Vagina (tissue), 2 donors: Measurements from ENCODE around the gene F8. TPM values are rescaled to one million over a fixed set of nuclear protein-coding genes. Genes with fewer than 3 reads are reported as not detected.

Experiments used
- DNase-seq, 2 donors: peaks; one replicate each; pipeline ENCODE4 v3.0.0-alpha.2; 2017; ENCODE audit errors: extremely low spot score in 2 of 2
- H3K27ac ChIP-seq: fragments of 200-600 bp; sonication (generic); one replicate; pipeline ENCODE4 v1.5.1; 2019
- H3K27me3 ChIP-seq: fragments of 200-600 bp; sonication (generic); one replicate; pipeline ENCODE4 v1.5.1; 2019
- H3K36me3 ChIP-seq, 2 donors: fragments of 200-600 bp; sonication (generic); one replicate each; pipeline ENCODE4 v1.5.1; 2017 to 2019
- H3K4me1 ChIP-seq: fragments of 200-600 bp; sonication (generic); one replicate; pipeline ENCODE4 v1.5.1; 2019
- H3K4me3 ChIP-seq, 2 donors: fragments of 200-600 bp; sonication (generic); 1 replicate in 1 of 2; 2 replicates in 1 of 2; pipeline ENCODE4 v1.5.1; 2016 to 2019
- H3K9me3 ChIP-seq: fragments of 200-600 bp; sonication (generic); one replicate; pipeline ENCODE4 v1.5.1; 2019
- CTCF ChIP-seq, 3 experiments: fragments of 450-650 bp in 2 of 3; fragments of 200-600 bp in 1 of 3; sonication (generic) in 1 of 3; IDR thresholded peaks; one replicate each; pipeline ENCODE4 v1.5.1; 2017 to 2019; ENCODE audit warnings: antibody characterized with exemption in 3 of 3, mild to moderate bottlenecking in 2 of 3, moderate library complexity in 2 of 3
- POLR2A ChIP-seq, 2 donors: fragments of 450-650 bp; IDR thresholded peaks; one replicate each; pipeline ENCODE4 v1.6.1; 2017; ENCODE audit warnings: antibody characterized with exemption in 2 of 2, mild to moderate bottlenecking in 2 of 2, moderate library complexity in 2 of 2
- POLR2AphosphoS5 ChIP-seq, 2 donors: sonication (generic); formaldehyde crosslinking; IDR thresholded peaks; one replicate each; pipeline ENCODE4 v1.9.0; 2017; ENCODE audit warnings: antibody characterized with exemption in 2 of 2, mild to moderate bottlenecking in 2 of 2, low read depth in 1 of 2; ENCODE audit not compliant: insufficient read depth in 1 of 2
- intact Hi-C: fragments of 100-400 bp; cut with DNase I; formaldehyde crosslinking; loops from one replicate; pipeline ENCODE4 v1.15.1; 2023
- total RNA-seq: library from RNA; depleted of rRNA; stranded (reverse); fragments of >200 nt; gene quantifications from one replicate; pipeline ENCODE4 v1.2.3, GENCODE V29; 2016

Gene F8
- total RNA-seq, 1 donor from 2014 or later, result 5.4 TPM

GRCh38 chrX:154836163-154836562 is 186.4 kb downstream of the F8 start:
- H3K27ac ChIP-seq, result no peak overlapping the region
- no peaks in the 10 kb centered on the region for H3K36me3 ChIP-seq
- no peak for TF ChIP-seq CTCF (IDR thresholded peaks at IDR 0.05)
- no peak for TF ChIP-seq POLR2AphosphoS5 (IDR thresholded peaks at IDR 0.05; ENCODE audit: insufficient read depth in 1 of 2, low read depth in 1 of 2)
- TF ChIP-seq POLR2A (IDR thresholded peaks at IDR 0.05), result no peak
- no peaks in the 10 kb centered on the region for H3K4me1 ChIP-seq
- no peaks in the 10 kb centered on the region for H3K9me3 ChIP-seq
- intact Hi-C loops, result no loop called here
- no peak overlapping the region for H3K4me3 ChIP-seq
- no peaks in the 10 kb centered on the region for H3K27me3 ChIP-seq
- no peak for DNase-seq

DNA sequence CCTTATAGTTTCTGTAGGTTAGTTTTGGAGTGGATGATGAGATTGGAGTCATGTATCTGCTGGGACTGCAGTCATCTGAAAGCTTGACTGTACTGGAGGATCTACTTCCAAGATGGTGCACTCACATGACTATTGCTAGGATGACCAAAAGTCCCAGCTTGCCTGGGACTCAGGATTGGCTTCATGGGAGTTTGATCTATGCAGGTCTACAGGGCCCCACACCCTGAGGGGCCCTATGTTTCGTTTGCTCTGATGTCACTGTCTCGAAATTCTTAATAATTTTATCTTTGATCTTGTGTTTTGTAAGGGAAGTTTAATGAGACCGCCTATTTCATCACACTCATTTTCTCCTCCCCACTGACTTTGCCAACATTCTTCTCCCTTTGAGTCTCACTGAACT is 188.0 kb downstream of the F8 start, which contains the start of gene SMIM9:
Gene SMIM9, minus strand, starts transcription at position 101 of the 400 bp plus-strand sequence. CDS start 3,806 bp downstream, outside the sequence.
- intact Hi-C loops, result no loop called here
- TF ChIP-seq POLR2AphosphoS5 (IDR thresholded peaks at IDR 0.05; ENCODE audit: insufficient read depth in 1 of 2, low read depth in 1 of 2) (no peak), CTCF (IDR thresholded peaks at IDR 0.05) (no peak), POLR2A (IDR thresholded peaks at IDR 0.05) (no peak)
- H3K36me3 ChIP-seq, result no peaks in the 10 kb centered on the region
- no peaks in the 10 kb centered on the region for H3K9me3 ChIP-seq
- no peak within 1 kb of the TSS for H3K4me3 ChIP-seq
- H3K4me1 ChIP-seq, result no peaks in the 10 kb centered on the region
- H3K27ac ChIP-seq, result no peak within 1 kb of the TSS
- no peak for DNase-seq
- H3K27me3 ChIP-seq, result no peaks in the 10 kb centered on the region

GRCh38 chrX:154833746-154834274 is 188.7 kb downstream of the F8 start:
- intact Hi-C loops, result no loop called here
- Histone ChIP-seq H3K36me3 (no peaks in the 10 kb centered on the region), H3K9me3 (no peaks in the 10 kb centered on the region), H3K4me3 (no peak overlapping the region), H3K27ac (no peak overlapping the region), H3K27me3 (no peaks in the 10 kb centered on the region), H3K4me1 (no peaks in the 10 kb centered on the region)
- no peak for DNase-seq
- TF ChIP-seq CTCF (IDR thresholded peaks at IDR 0.05) (no peak), POLR2A (IDR thresholded peaks at IDR 0.05) (no peak), POLR2AphosphoS5 (IDR thresholded peaks at IDR 0.05; ENCODE audit: insufficient read depth in 1 of 2, low read depth in 1 of 2) (no peak)

GRCh38 chrX:154829926-154830442 is 192.5 kb downstream of the F8 start:
- Histone ChIP-seq H3K4me1 (no peaks in the 10 kb centered on the region), H3K36me3 (no peaks in the 10 kb centered on the region), H3K27ac (no peak overlapping the region), H3K4me3 (no peak overlapping the region), H3K27me3 (no peaks in the 10 kb centered on the region), H3K9me3 (no peaks in the 10 kb centered on the region)
- intact Hi-C loops, result no loop called here
- no peak for DNase-seq
- TF ChIP-seq POLR2AphosphoS5 (IDR thresholded peaks at IDR 0.05; ENCODE audit: insufficient read depth in 1 of 2, low read depth in 1 of 2) (no peak), POLR2A (IDR thresholded peaks at IDR 0.05) (no peak), CTCF (IDR thresholded peaks at IDR 0.05) (no peak)

DNA sequence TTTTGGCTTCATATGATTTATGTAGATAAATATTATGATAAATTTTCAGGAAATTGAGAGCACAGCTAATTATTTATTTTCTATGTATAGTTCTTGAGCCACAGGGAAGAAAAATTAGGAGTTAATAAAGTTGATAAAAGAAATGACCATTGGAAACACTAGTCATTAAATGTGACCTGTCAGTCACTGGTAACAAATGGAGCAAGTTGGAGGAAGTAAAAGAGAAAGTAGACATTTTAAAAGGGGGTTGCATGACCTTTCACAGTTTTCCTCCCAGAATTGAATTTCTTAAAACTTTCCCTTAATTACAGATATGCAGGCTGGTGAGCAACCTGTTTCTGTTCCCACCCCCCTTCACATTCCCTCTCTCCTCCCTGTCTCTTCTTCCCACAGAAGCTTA is 193.4 kb downstream of the F8 start:
- TF ChIP-seq CTCF (IDR thresholded peaks at IDR 0.05) (no peak), POLR2AphosphoS5 (IDR thresholded peaks at IDR 0.05; ENCODE audit: insufficient read depth in 1 of 2, low read depth in 1 of 2) (no peak), POLR2A (IDR thresholded peaks at IDR 0.05) (no peak)
- no peaks in the 10 kb centered on the region for H3K4me1 ChIP-seq
- intact Hi-C loops, result no loop called here
- H3K27ac ChIP-seq, result no peak overlapping the region
- no peaks in the 10 kb centered on the region for H3K27me3 ChIP-seq
- H3K36me3 ChIP-seq, result no peaks in the 10 kb centered on the region
- H3K9me3 ChIP-seq, result no peaks in the 10 kb centered on the region
- H3K4me3 ChIP-seq, result no peak overlapping the region
- DNase-seq, result no peak
